ENCODE results near the gene ERP29. TPM values are rescaled to one million over a fixed set of nuclear protein-coding genes. Genes with fewer than 3 reads are reported as not detected.

Gene ERP29
- 86.9 to 114 TPM (median 111 TPM) in 3 replicates for total RNA-seq
- long read RNA-seq, transcript ERP29-202 (2 exons, 1,333 nt) = minor isoform, 9 of 157 reads
- long read RNA-seq, transcript ERP29-201 (3 exons, 1,735 nt) = major isoform, 137 of 157 reads
- long read RNA-seq, partial matches to known transcripts = 0 of 157 reads
- long read RNA-seq, other reads (novel, unspliced or antisense) = 11 of 157 reads

DNA sequence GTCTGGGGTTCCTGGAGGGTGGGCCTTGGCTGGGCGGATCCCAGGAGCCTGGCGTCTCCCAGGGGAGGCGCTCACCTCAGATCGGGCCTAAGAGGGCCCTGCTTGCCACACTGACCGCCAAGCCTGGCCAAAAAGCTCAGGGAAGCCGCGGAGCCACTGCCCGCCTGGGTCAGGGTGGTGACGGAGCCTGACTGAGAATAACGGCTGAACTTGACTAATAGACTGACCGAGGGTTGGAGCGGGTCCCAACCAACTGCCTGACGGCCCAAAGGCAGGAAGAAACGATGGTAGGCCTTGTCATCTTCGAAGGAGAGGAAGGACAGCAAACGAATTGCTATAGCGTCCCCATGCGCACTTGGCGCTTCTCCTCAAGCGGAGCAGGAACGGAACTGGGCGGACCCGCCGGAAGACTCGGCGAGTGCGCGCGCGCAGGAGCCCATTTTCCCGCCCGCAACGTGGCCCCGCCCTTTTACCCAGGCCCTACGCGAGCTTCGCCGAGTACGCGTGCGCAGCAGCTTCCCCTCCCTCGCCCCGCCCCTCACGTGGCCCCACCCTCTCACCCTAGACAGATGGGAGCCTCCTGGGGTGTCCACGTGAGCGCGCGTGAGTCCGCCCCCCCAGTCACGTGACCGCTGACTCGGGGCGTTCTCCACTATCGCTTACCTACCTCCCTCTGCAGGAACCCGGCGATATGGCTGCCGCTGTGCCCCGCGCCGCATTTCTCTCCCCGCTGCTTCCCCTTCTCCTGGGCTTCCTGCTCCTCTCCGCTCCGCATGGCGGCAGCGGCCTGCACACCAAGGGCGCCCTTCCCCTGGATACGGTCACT is at the start of gene ERP29, which contains the start of gene TMEM116:
TSS of gene ERP29 (plus strand) at position 652 of the 826 bp plus-strand sequence. CDS start at position 692, 40 bp downstream.
TSS of gene TMEM116 (minus strand) at position 391 of the 826 bp plus-strand sequence. CDS start 7,895 bp downstream, outside the sequence.
- Mint-ChIP-seq H3K4me1 (ENCODE audit: low read depth) (peaks cover 40% of the 10 kb centered on the region), H3K9me3 (ENCODE audit: low read depth) (peaks cover 2% of the 10 kb centered on the region), H3K4me3 (ENCODE audit: unreplicated experiment) (peak within 1 kb of the TSS; percentile 96), H3K27me3 (ENCODE audit: low read depth) (no peaks in the 10 kb centered on the region), H3K27ac (ENCODE audit: unreplicated experiment) (peak within 1 kb of the TSS; percentile 99), H3K36me3 (ENCODE audit: low read depth) (peaks cover 8% of the 10 kb centered on the region)
- TF ChIP-seq, protein P1, sequence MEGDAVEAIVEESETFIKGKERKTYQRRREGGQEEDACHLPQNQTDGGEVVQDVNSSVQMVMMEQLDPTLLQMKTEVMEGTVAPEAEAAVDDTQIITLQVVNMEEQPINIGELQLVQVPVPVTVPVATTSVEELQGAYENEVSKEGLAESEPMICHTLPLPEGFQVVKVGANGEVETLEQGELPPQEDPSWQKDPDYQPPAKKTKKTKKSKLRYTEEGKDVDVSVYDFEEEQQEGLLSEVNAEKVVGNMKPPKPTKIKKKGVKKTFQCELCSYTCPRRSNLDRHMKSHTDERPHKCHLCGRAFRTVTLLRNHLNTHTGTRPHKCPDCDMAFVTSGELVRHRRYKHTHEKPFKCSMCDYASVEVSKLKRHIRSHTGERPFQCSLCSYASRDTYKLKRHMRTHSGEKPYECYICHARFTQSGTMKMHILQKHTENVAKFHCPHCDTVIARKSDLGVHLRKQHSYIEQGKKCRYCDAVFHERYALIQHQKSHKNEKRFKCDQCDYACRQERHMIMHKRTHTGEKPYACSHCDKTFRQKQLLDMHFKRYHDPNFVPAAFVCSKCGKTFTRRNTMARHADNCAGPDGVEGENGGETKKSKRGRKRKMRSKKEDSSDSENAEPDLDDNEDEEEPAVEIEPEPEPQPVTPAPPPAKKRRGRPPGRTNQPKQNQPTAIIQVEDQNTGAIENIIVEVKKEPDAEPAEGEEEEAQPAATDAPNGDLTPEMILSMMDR (IDR thresholded peaks at IDR 0.05) = peak; percentile 76
- peak; percentile 99 for DNase-seq (ENCODE audit: low spot score)

DNA sequence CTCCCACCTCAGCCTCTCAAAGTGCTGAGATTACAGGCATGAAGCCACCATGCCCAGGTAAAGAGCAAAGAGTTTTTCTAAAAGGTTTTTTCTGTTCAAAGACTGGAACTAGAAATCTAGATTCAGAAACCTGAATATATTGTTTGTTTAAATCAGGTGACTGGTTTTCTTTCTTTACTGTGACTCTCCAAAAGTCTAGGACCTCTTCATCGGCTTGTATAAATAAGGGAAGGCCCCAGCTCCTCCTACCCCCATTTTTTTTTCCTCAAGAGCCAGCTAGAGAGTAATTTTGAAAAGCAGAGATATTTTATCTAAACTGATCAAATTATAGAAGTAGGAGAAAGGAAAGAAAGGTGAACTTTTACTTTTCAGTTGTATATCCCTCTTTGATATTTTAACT is 48.3 kb upstream of the ERP29 start:
- no peaks in the 10 kb centered on the region for H3K4me1 Mint-ChIP-seq (ENCODE audit: low read depth)

DNA sequence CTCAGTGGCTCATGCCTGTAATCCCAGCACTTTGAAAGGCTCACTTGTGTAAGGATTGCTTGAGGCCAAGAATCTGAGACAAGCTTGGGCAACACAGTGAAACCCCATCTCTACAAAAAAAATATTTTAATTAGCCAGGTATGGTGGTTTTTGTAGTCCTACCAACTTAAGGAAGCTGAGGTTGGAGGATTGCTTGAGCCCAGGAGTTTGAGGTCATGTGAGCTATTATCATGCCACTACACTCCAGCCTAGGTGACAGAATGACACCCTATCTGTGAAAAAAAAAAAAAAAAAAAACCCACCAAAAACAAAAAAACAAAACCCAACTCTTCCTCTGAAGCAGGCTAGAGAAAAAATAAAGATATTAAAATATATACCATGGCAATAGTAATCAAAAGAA is 41.4 kb upstream of the ERP29 start:
- Mint-ChIP-seq H3K27ac (ENCODE audit: unreplicated experiment) (no peak overlapping the region), H3K27me3 (ENCODE audit: low read depth) (no peaks in the 10 kb centered on the region), H3K36me3 (ENCODE audit: low read depth) (peaks cover 6% of the 10 kb centered on the region), H3K4me1 (ENCODE audit: low read depth) (peaks cover 4% of the 10 kb centered on the region), H3K4me3 (ENCODE audit: unreplicated experiment) (no peak overlapping the region), H3K9me3 (ENCODE audit: low read depth) (peaks cover 8% of the 10 kb centered on the region)
- TF ChIP-seq, protein P1 (IDR thresholded peaks at IDR 0.05) = no peak
- no peak for DNase-seq (ENCODE audit: low spot score)

More for the DNA sequence above, 48.3 kb upstream of the ERP29 start:
- TF ChIP-seq, protein P1 (IDR thresholded peaks at IDR 0.05) = no peak
- peaks cover 29% of the 10 kb centered on the region for H3K36me3 Mint-ChIP-seq (ENCODE audit: low read depth)
- DNase-seq (ENCODE audit: low spot score) = no peak
- peaks cover 22% of the 10 kb centered on the region for H3K9me3 Mint-ChIP-seq (ENCODE audit: low read depth)
- no peak overlapping the region for H3K4me3 Mint-ChIP-seq (ENCODE audit: unreplicated experiment)
- no peak overlapping the region for H3K27ac Mint-ChIP-seq (ENCODE audit: unreplicated experiment)
- no peaks in the 10 kb centered on the region for H3K27me3 Mint-ChIP-seq (ENCODE audit: low read depth)

DNA sequence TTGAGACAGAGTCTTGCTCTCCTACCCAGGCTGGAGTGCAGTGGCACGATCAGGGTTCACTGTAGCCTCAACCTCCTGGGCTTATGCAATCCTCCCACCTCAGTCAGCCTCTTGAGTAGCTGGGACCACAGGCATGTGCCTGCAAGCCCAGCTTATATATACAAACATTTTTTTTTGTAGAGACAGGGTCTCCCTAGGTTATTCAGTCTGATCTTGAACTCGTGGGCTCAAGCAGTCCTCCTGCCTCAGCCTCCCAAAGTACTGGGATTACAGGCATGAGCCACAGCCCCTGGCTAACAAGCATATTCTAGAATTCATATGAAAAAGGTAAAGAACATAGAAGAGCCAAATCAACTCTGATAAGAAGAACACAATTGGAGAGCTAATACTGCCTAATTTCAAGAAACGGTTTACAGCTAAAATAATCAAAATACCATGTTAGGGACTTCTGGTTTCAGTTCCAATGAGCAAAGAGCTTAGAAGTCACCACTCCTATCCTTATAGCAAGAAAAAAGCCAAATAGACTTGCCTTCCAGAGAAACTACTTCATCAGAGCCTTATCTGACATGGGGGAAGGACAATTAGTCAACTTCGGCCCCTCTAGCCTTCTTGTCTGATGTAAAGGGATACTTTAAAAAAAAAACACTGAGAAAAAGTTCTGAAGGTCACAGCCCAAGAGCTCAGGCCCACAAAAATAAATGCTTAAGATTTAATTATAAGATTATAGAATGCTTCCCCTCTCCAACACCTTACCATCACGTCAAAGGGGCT is 37.9 kb upstream of the ERP29 start:
- TF ChIP-seq, protein P1 (IDR thresholded peaks at IDR 0.05) = no peak
- Mint-ChIP-seq H3K9me3 (ENCODE audit: low read depth) (peaks cover 13% of the 10 kb centered on the region), H3K4me3 (ENCODE audit: unreplicated experiment) (no peak overlapping the region), H3K36me3 (ENCODE audit: low read depth) (peaks cover 5% of the 10 kb centered on the region), H3K27me3 (ENCODE audit: low read depth) (no peaks in the 10 kb centered on the region), H3K27ac (ENCODE audit: unreplicated experiment) (no peak overlapping the region), H3K4me1 (ENCODE audit: low read depth) (peaks cover 8% of the 10 kb centered on the region)
- no peak for DNase-seq (ENCODE audit: low spot score)

DNA sequence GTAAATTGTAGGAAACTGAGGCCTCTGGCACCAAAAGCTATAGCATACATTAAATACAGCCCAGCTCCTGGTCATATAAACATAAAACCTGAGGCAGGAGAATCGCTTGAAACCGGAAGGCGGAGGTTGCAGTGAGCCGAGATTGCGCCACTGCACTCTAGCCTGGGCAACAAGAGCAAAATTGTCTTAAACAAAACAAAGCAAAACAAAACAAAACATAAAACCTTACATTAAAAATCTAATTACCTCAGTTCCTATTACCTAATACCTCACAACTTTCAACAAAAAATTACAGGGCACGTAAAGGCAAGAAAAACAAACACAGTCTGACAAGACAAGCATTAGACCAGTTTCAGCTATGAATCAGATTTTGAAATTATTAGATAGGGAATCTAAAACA is 36.9 kb upstream of the ERP29 start:
- H3K4me3 Mint-ChIP-seq (ENCODE audit: unreplicated experiment) = no peak overlapping the region
- H3K27me3 Mint-ChIP-seq (ENCODE audit: low read depth) = no peaks in the 10 kb centered on the region
- H3K36me3 Mint-ChIP-seq (ENCODE audit: low read depth) = peaks cover 2% of the 10 kb centered on the region
- peaks cover 9% of the 10 kb centered on the region for H3K9me3 Mint-ChIP-seq (ENCODE audit: low read depth)
- no peak for DNase-seq (ENCODE audit: low spot score)
- H3K27ac Mint-ChIP-seq (ENCODE audit: unreplicated experiment) = no peak overlapping the region
- peaks cover 8% of the 10 kb centered on the region for H3K4me1 Mint-ChIP-seq (ENCODE audit: low read depth)
- TF ChIP-seq, protein P1 (IDR thresholded peaks at IDR 0.05) = no peak
